HG03378 (cell line): ENCODE results near the gene ADGRG4.
"Not testable (repeated sequence)": the region's sequence is repeated elsewhere in the genome, so short reads cannot be mapped to it uniquely, and the experiment has no call there.

Experiments used
- ATAC-seq: cut with Tn5 transposase; IDR thresholded peaks from one replicate; pipeline ENCODE4 v1.9.1; 2021; ENCODE audit warnings: mild to moderate bottlenecking, moderate library complexity; ENCODE audit not compliant: unreplicated experiment

Gene ADGRG4

DNA sequence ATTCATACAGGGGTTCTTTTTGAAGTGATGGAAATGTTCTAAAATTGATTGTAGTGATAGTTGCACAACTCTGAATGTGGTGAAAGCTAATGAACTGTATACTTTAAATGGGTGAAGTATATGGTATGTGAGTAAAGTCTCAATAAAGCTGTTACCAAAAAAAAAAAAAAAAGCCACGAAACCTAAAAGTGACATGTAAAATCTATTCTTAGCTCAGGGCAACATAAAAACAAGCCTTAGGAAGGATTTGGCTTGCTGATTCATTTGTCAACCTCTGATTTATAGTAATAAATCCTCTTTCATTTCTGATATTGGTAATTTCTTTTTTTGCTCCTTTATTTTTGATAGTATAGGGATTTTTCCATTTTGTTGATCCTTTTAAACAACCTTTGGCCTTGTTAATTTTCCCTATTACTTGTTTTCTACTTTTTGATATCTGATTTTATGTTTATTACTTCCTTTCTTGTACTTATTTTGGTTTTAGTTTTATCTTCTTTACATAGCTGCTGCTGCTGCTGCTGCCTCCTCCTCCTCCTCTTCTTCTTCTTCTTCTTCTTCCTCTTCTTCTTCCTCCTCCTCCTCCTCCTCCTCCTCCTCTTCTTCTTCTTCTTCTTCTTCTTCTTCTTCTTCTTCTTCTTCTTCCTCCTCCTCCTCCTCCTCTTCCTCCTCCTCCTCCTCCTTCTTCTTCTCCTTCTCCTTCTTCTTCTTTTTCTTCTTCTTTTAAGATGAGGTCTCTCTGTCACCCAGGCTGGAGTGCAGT lies 79.4 kb downstream of the ADGRG4 start:
- ATAC-seq, result no peak

DNA sequence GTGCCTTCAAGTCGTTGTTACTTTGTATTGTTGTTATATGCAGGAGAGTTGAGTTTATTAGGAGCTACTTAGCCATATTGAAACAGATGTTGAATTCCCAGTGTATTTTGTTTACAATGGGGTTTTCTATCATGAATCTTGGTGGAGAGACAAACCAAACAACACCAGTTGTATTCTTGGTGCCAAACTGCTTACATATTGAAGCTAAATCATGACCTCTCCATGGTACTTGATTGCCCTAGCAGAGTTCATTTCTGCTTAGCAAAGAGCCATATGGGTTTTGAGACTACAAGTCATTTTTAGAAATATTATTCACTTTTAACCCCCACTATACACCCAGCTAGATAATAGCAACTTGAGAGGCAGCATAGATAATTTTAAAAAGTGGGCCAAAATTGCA lies 85.4 kb downstream of the ADGRG4 start:
- no peak for ATAC-seq

DNA sequence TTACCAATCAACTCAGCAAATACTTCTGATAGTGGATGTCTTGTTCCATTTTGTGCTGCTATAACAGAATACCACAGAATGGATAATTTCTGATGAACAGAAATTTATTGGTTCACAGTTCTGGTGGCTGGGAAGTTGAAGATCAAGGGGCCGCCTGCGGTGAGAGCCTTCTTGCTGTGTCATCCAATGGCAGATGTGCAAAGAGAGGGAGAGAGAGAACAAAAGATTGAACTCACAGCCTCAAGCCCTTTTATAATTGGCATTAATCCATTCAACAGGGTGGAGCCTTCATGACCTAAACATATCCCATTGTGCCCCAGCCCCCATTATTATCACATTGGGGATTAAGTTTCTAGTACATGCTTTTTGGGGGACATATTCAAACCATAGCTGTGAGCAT lies 86.1 kb downstream of the ADGRG4 start:
- ATAC-seq, result no peak

DNA sequence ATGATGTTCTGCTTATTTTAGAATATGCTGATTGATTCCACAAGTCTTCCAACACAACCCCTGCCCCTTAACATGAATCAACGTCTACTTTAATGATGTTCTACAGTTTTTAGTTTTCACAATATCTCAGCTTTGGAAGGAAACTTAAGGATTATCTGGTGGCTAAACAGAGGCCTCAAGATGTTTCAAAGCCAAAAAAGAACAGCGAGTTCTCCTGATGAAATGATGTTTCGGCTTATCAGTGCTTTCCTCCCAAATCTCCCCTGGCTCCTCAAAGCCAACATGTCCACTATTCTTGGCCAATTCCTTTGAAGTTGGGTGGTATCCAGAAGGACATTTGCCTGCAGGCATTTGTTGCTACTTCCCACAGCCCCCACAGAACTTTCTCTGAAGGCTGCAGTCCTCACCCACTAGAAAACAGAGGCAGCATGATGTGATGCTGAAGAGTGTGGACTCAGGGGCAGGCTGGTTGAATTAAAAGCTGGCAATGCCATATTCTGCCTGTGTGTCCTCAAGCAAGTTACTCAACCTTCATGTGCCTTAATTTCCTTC lies 87.3 kb downstream of the ADGRG4 start:
- no peak for ATAC-seq

DNA sequence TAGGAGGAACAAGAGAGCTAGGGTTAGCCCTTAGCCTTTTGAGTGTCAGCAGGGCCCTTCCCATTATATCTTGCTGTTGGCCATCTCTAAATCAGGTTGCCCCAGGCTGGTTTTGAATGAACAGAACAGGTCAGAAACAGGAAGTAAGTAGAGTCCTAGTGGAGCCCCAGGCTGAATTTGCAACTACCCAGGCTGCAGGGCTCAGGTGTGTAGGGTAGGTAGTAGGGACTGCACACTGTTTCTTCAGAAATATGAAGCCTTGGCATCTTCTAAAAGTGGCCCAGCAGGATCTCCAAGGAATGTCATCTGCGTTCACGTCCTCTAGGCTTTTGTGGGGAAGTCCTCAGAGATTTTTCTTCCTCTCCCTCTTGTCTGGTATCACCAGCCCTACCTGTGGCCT lies 90.2 kb downstream of the ADGRG4 start:
- no peak for ATAC-seq

DNA sequence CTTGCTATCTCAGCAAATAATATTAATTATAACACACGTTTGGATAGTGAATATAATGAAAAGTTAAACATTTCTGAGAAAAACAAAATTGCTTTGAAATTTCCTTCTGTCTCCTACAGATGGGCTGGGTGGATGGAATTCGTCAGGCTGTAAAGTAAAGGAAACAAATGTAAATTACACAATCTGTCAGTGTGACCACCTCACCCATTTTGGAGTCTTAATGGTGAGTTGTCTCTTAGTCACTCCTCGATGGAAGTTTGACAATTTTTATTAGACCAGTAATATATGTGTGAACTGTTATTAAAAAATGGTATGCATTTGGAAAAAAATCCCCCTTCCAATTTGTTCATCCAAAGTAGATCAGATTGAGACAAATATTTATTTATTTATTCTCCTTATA lies 94.5 kb downstream of the ADGRG4 start:
- no peak for ATAC-seq

DNA sequence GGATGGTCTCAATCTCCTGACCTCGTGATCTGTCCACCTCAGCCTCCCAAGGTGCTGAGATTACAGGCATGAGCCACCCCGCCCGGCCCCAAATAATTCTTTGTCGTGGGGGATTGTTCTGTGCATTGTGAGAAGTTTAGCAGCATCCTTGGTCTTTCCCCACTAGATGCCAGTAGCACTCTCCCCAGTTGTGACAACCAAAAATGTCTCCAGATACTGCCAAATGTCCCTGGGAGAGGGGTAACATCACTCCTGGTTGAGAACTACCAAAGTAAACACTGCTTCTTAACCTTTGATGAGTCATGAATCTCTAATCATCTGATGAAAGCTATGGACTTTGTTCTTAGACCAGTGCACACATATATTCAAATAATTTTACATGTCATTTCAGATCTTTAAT lies 96.2 kb downstream of the ADGRG4 start:
- ATAC-seq, result no peak

DNA sequence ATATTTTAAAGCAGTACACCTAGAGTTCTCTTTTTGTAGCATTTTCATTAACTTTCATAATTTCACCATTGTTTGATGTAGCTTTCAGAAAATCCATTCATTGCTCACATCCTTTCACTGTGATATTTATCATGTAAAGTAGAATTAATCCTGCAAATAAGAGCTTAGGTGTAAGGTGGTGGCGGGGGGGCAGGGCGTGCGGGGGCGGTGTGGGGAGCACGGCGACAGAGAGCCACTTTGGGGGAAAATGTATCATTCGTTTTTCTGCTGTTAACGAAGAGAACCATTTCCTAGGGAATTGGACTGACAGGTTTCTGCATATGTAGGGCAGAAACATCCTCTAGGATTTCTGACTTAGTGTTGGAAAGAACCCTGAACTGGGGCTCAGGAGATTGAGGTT lies 104.4 kb downstream of the ADGRG4 start:
- no peak for ATAC-seq

DNA sequence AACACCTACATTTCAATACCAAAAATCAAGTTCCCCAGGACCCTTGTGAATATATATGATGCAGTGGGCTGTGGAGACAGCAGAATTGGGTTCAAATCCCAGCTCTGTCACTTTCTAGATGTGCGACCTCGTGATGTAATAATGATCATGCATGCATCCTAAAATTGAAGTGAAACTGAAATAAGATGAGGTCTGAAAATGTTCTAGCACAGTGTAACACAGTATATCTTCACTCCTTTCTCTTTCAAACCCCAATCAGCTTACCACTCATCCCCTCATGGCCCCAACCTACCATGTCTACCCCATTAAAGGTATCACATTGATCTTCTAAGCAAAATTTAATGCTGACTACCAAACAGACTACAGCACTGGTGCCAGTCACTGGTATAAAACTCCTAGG lies 117.0 kb downstream of the ADGRG4 start:
- ATAC-seq, result peak; percentile 60

DNA sequence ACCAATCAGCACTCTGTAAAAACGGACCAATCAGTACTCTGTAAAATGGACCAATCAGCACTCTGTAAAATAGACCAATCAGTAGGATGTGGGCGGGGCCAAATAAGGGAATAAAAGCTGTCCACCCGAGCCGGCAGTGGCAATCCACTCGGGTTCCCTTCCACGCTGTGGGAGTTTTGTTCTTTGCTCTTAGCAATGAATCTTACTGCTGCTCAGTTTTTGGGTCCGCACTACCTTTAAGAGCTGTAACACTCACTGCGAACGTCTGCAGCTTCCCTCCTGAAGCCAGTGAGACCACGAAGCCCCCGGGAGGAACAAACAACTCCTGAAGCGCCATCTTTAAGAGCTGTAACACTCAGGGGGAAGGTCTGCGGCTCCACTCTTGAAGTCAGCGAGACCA lies 120.6 kb downstream of the ADGRG4 start:
- no peak for ATAC-seq

DNA sequence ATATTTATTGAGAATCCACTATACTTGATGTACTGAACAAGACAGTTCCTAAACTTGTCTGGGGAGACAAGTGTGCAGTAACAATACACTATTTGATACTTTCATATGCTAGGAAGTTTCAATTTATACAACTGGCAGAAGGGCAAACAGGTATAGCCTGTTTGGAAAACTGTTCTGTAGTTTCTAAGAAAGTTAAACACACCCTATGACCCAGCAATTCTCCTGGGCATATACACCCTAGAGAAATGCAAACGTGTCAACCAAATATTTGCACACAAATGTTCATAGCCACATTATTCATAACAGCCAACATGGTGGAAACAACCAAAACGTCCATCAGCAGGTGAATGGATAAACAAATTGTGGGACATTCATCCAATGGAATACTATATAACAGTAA lies 123.0 kb downstream of the ADGRG4 start:
- ATAC-seq, result no peak

DNA sequence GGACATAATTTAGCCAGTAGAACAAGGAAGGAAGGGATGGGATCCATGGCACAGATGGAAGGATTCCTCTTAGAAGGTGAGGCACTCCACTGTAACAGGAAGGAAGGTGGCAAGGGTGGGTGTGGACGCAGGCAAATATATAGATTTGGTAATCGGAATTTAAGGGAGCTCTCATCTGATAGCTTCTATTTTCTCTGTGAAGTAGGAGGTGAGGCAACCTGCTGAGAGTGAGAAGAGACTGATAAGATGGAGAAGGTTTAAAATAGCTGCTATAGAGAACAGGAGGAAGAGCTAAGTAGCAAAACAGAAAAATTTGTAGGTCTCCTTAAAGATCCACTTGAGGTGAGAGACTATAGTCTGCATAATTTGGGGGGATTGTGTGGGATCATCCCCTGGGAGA lies 125.2 kb downstream of the ADGRG4 start:
- ATAC-seq, result no peak

DNA sequence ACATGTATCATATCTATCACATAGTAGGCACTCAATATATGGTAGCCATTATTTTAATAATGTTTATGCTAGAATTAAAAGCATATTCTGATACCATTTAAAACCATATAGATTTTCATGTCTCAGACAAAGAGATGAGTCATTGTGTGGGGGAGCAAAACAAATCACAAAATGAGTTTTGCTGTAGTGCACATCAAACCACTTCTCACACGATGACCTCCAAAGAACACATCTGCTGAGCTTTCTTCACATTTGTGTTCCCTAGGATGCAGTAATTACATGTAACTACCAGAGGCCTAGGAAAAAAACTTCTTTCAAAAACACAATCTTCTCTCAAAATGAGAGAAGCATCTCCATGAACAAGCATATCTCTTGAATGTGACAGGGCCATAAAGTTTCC lies 130.9 kb downstream of the ADGRG4 start:
- ATAC-seq, result no peak

DNA sequence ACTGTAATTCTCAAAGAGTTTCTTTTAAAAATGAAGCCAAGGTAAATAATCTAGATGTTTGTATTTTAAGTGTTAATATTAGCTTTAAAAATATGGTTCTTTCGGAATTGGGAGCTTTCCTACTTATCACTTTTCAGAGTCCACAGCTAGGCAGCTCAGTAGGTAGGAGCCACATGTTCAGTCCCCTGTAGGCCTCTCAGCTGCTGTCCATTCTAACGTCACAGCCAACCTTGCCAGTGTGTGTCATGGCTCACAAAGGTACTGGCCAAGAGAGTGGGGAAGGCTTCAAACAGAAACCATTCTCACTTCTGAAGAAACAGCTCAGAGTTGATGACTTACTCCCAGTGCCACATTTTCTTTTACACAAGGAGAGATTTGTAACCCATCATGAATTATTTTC lies 137.0 kb downstream of the ADGRG4 start:
- ATAC-seq, result no peak

DNA sequence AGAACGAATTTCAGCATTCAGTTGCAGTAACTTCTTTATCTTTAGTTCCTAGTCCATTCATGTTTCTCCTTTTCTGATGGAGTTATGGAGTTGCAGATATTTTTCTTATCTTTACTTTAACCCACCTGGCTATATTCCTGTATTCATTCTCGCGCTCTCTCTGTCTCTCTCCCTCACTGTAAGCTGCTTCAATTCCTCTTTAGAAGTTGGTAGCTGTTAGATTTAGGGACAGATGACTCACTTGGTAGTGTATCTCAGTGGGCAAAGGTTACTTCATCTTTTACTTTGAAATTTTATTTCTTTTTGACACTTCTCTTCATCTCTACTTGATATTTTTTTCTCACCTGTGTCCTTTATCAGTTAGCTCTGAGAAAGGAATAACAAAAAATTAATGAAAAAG lies 137.4 kb downstream of the ADGRG4 start:
- ATAC-seq, result no peak

DNA sequence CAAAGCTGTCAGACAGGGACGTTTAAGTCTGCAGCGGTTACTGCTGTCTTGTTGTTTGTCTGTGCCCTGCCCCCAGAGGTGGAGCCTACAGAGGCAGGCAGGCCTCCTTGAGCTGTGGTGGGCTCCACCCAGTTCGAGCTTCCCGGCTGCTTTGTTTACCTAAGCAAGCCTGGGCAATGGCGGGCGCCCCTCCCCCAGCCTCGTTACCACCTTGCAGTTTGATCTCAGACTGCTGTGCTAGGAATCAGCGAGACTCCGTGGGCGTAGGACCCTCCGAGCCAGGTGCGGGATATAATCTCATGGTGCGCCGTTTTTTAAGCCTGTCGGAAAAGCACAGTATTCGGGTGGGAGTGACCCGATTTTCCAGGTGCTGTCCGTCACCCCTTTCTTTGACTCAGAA lies 144.9 kb downstream of the ADGRG4 start:
- not testable (repeated sequence) for ATAC-seq

DNA sequence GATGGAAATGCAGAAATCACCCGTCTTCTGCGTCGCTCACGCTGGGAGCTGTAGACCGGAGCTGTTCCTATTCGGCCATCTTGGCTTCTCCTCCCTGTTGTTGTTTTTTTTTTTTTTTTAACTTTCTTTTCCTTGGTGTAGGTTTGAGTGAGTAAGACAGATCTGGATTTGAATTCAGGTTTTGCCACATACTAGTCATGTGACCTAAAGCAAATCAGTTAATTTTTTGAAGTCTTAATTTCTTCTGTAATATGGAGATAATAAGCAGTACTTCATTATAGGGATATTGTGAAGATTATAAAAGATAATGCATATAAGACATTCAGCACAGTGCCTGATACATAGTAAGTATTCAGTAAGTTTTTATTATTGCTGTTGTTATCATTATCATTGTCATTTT lies 145.4 kb downstream of the ADGRG4 start:
- ATAC-seq, result no peak

DNA sequence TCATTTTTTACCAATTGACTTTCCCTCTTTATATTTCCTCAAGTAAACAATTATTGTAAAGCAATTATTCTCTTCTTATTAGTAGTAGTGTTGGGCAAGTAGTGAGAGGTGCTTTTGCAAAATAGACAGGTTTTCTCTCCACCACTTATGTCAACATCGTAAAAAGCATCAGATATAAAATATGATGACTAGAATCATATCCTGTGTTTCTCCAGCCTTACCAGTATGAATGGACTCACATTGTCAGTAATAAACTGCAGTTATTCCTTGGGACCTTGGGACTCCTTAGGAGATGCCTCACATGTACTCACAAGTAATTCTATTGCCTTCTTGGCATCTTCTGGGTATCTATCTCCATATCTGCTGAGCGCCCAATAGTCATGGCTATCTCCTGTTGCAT lies 146.5 kb downstream of the ADGRG4 start:
- ATAC-seq, result no peak

DNA sequence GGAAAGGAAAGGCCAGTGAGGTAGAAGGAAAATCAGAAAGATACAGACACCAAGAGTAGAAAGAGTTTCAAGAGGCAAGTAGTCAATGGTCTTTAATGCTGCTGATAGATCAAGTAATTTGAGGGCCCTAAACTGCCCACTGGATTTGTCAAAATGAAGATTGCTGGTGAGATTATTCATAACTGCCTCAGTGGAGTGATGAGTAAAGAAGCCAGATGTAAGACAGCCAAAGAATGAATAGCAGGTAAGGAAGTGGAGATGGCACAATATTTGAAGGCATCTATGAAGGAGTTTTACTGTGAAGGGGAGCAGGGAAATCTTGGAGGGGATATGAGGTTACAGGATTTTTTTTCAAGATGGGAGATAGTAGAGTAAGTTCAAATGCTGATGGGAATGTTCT lies 147.2 kb downstream of the ADGRG4 start:
- ATAC-seq, result no peak

DNA sequence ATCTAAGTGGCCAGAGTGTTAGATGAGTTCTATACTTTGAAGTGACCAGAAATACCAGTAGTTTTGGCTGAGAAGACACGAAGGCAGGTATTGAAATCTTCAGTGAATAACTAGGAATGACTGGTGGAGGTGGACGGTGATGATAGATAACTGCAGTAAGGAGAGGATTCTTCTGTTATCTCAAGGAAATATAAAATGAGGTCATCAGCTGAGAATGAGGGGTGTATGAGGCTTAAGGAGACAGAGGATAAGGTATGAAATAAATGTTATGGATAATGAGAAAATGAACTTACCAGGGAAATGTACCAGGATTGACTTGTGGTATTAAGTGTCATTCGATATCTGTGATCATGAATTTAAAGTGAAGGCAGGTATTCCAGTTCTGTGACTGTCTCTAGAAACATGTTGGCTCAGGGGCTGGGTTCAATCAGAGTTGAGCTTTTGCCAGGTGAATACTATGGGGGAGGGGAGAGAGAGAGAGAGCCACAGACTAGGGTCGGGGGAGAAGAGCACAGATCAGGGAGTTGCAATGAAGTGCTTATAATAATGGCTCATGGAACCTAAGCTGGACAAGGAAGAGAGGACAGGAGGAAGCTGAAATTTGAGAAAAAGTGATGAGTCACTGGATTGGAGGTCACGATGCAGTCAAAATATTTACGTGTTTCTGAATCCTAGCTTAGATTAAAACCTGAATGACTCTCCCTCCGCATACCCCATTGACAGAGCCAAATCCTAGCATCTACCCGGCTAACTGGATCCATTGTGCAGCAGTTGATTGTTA lies 149.5 kb downstream of the ADGRG4 start:
- no peak for ATAC-seq

DNA sequence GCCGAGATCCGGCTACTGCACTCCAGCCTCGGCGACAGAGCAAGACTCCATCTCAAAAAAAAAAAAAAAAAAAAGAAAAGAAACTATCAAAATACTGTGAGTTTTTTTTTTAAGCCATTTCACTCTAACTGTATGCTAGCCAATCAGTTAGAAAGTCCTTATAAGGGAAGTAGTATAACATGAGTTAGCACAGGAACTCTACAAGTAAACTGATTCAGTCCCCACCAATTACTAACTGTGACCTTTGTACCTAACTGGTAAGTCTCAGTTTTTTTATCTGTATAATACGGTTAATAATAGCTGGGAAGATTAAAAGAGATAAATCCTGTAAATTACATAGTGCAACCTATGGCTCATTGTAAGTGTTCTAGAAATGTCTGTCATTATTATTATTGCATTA lies 151.9 kb downstream of the ADGRG4 start:
- ATAC-seq, result no peak

DNA sequence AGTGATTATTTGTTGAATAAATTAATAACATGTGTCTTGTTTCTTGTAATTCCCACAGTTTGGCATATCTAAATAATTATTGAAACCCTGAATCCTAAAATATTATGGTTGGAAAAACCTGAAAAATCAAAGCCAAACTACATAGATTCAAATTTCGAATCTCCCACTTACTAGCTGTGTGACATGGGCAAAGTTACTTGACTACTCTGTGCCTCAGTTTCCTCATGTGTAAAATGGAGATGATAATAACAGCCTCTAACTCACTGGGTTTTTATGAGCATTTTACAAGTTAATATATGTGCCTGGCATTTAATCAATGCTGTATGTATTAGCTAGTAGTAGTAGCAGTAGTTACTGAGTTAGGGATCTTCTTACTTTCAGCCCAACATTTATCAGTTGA lies 152.4 kb downstream of the ADGRG4 start:
- ATAC-seq, result no peak
